SK-N-SH (cell line): Measurements from ENCODE around the gene MRPL57. TPM values are rescaled to one million over a fixed set of nuclear protein-coding genes. Genes with fewer than 3 reads are reported as not detected.

ENCODE experiments used
- CTCF ChIA-PET: fragments of 300-600, 350-600 bp; formaldehyde crosslinking; extraction: SDS; loops from one replicate; lab custom pipeline; 2021; lab: Yijun Ruan, JAX
- POLR2A ChIA-PET: fragments of 350-600 bp; sonication (Branson Sonifier 250); formaldehyde crosslinking; extraction: SDS; loops from one replicate; lab custom pipeline; 2020; ENCODE audit warnings: antibody characterized with exemption, inconsistent platforms; lab: Yijun Ruan, JAX
- DNase-seq: peaks from one replicate; pipeline ENCODE4 v3.0.0; 2012
- H2AFZ ChIP-seq: fragments of 200-600 bp; sonication (generic); 2 replicates; pipeline ENCODE4 v1.8.1; 2016; ENCODE audit warnings: antibody characterized with exemption, mild to moderate bottlenecking, low read depth
- H3F3A ChIP-seq: fragments of 200-600 bp; sonication (generic); replicated peaks from 2 replicates; pipeline ENCODE3; 2016; ENCODE audit warnings: antibody characterized with exemption, mild to moderate bottlenecking; ENCODE audit not compliant: insufficient read depth
- H3K27ac ChIP-seq, 2 experiments: fragments of 200-500 bp in 1 of 2; fragments of 200-600 bp in 1 of 2; sonication (Bioruptor generic) in 1 of 2; sonication (generic), shearing (Covaris generic) in 1 of 2; 2 replicates each; pipeline versions ENCODE4 v1.5.1 to v1.6.1; 2014 to 2016; ENCODE audit warnings: low read depth in 2 of 2, inconsistent platforms in 1 of 2, low read length in 1 of 2, mild to moderate bottlenecking in 1 of 2, mixed read lengths in 1 of 2
- H3K27me3 ChIP-seq: fragments of 200-600 bp; sonication (generic), shearing (Covaris generic); 2 replicates; pipeline ENCODE4 v1.6.1; 2016; ENCODE audit warnings: mixed run types; ENCODE audit not compliant: insufficient read depth
- H3K36me3 ChIP-seq, 2 experiments: fragments of 200-500 bp in 1 of 2; fragments of 200-600 bp in 1 of 2; sonication (Bioruptor generic) in 1 of 2; sonication (generic) in 1 of 2; replicated peaks in 1 of 2; 2 replicates each; pipeline versions ENCODE3 to v1.5.1; 2014 to 2016; ENCODE audit warnings: low read length in 1 of 2, mild to moderate bottlenecking in 1 of 2; ENCODE audit not compliant: insufficient read depth in 2 of 2, control insufficient read depth in 1 of 2
- H3K4me1 ChIP-seq, 2 experiments: fragments of 200-500 bp in 1 of 2; fragments of 200-600 bp in 1 of 2; sonication (Bioruptor generic) in 1 of 2; sonication (generic), shearing (Covaris generic) in 1 of 2; 2 replicates each; pipeline versions ENCODE4 v1.5.1 to v1.6.1; 2014 to 2016; ENCODE audit warnings: low read depth in 1 of 2, low read length in 1 of 2, mixed run types in 1 of 2; ENCODE audit not compliant: insufficient read depth in 2 of 2, control insufficient read depth in 1 of 2
- H3K4me2 ChIP-seq: fragments of 200-600 bp; sonication (generic), shearing (Covaris generic); 2 replicates; pipeline ENCODE4 v1.6.1; 2017; ENCODE audit warnings: mixed run types
- H3K4me3 ChIP-seq, 2 experiments: fragments of 200-500 bp in 1 of 2; fragments of 200-600 bp in 1 of 2; sonication (Bioruptor generic) in 1 of 2; sonication (generic), shearing (Covaris generic) in 1 of 2; 2 replicates each; pipeline versions ENCODE4 v1.5.1 to v1.8.1; 2014 to 2016; ENCODE audit warnings: low read depth in 2 of 2, inconsistent platforms in 1 of 2, low read length in 1 of 2, mild to moderate bottlenecking in 1 of 2, mixed read lengths in 1 of 2, moderate library complexity in 1 of 2
- H3K79me2 ChIP-seq: fragments of 200-600 bp; sonication (generic); 2 replicates; pipeline ENCODE4 v1.8.1; 2017; ENCODE audit warnings: mild to moderate bottlenecking; ENCODE audit not compliant: insufficient read depth
- H3K9ac ChIP-seq: fragments of 200-600 bp; sonication (generic); 2 replicates; pipeline ENCODE4 v1.6.1; 2017; ENCODE audit warnings: mixed run types
- H3K9me2 ChIP-seq: fragments of 200-600 bp; sonication (generic); 2 replicates; pipeline ENCODE4 v1.6.1; 2017; ENCODE audit warnings: mixed run types
- H3K9me3 ChIP-seq: fragments of 200-600 bp; sonication (generic); 2 replicates; pipeline ENCODE4 v1.6.1; 2017; ENCODE audit warnings: mixed run types, mild to moderate bottlenecking, moderate library complexity
- H4K20me1 ChIP-seq: fragments of 200-600 bp; sonication (generic); 2 replicates; pipeline ENCODE4 v1.6.1; 2017; ENCODE audit warnings: mild to moderate bottlenecking, mixed run types; ENCODE audit not compliant: insufficient read depth
- ELF1 ChIP-seq: IDR thresholded peaks from 2 replicates; pipeline ENCODE4 v1.4.0; 2012
- EZH2phosphoT487 ChIP-seq: fragments of 200-600 bp; sonication (generic); IDR thresholded peaks from 2 replicates; pipeline ENCODE4 v1.6.1; 2017; ENCODE audit warnings: low read depth, mixed run types, mild to moderate bottlenecking, antibody characterized with exemption, moderate library complexity, borderline replicate concordance
- FOXM1 ChIP-seq: IDR thresholded peaks from 2 replicates; pipeline ENCODE4 v1.4.0; 2012; ENCODE audit warnings: low read depth, mild to moderate bottlenecking
- GATA2 ChIP-seq: sonication (generic); formaldehyde crosslinking; IDR thresholded peaks from 2 replicates; pipeline ENCODE4 v1.5.0; 2020; ENCODE audit warnings: mild to moderate bottlenecking, missing genetic modification reagents
- JUND ChIP-seq: IDR thresholded peaks from 2 replicates; pipeline ENCODE4 v1.4.0; 2012
- MAX ChIP-seq: IDR thresholded peaks from 2 replicates; pipeline ENCODE4 v1.4.0; 2012; ENCODE audit warnings: low read depth
- NFIC ChIP-seq: IDR thresholded peaks from 2 replicates; pipeline ENCODE4 v1.4.0; 2012; ENCODE audit warnings: borderline replicate concordance
- POLR2AphosphoS5 ChIP-seq: IDR thresholded peaks from 2 replicates; pipeline ENCODE4 v1.6.1; 2012; ENCODE audit warnings: low read depth, low read length
- RAD21 ChIP-seq: IDR thresholded peaks from 2 replicates; pipeline ENCODE4 v1.6.1; 2012; ENCODE audit warnings: mild to moderate bottlenecking, low read length
- RFX5 ChIP-seq: IDR thresholded peaks from 2 replicates; pipeline ENCODE4 v1.6.1; 2012; ENCODE audit warnings: mild to moderate bottlenecking, improper control_type of control experiment, low read length
- SIN3A ChIP-seq: IDR thresholded peaks from 2 replicates; pipeline ENCODE4 v1.6.1; 2012; ENCODE audit warnings: low read depth, mild to moderate bottlenecking, low read length, moderate library complexity, borderline replicate concordance
- TAF1 ChIP-seq: IDR thresholded peaks from 2 replicates; pipeline ENCODE4 v1.6.1; 2012; ENCODE audit warnings: low read depth, mild to moderate bottlenecking, low read length, moderate library complexity, borderline replicate concordance
- TEAD4 ChIP-seq: IDR thresholded peaks from 2 replicates; pipeline ENCODE4 v1.4.0; 2012; ENCODE audit warnings: mild to moderate bottlenecking, borderline replicate concordance; ENCODE audit not compliant: insufficient read depth
- YY1 ChIP-seq: IDR thresholded peaks from 2 replicates; pipeline ENCODE4 v1.4.0; 2012; ENCODE audit warnings: low read depth, mild to moderate bottlenecking
- ZBTB33 ChIP-seq: IDR thresholded peaks from 2 replicates; pipeline ENCODE4 v1.4.0; 2012; ENCODE audit warnings: low read depth, borderline replicate concordance
- WGBS: methylation state at CpG from one replicate; pipeline ENCODE4 v1.1.6; 2017; ENCODE audit warnings: low lambda C conversion rate; 5-methylcytosine and 5-hydroxymethylcytosine counted together
- polyA plus RNA-seq, 3 experiments: library from polyadenylated mRNA; depleted of rRNA; stranded (reverse); fragments of >200 nt; gene quantifications; 2 replicates each; pipeline ENCODE4 v1.2.3, GENCODE V29; 2012
- TF ChIP-seq, protein P1 (sequence below): IDR thresholded peaks from 2 replicates; pipeline ENCODE4; 2012
- TF ChIP-seq, protein P2 (sequence below): fragments of 150-350 bp; IDR thresholded peaks from 2 replicates; pipeline ENCODE4 v1.6.1; 2016; ENCODE audit warnings: mild to moderate bottlenecking, low read depth, low read length
- TF ChIP-seq, protein P3 (sequence below): IDR thresholded peaks from 2 replicates; pipeline ENCODE4 v1.4.0; 2012; ENCODE audit warnings: low read depth, borderline replicate concordance

MRPL57 gene
- polyA plus RNA-seq, 1 of the 3 experiments (the other 2 are of a cell fraction): 19.9 TPM

GRCh38 chr13:21152251-21152899 lies 24.1 kb upstream of the MRPL57 start:
- Histone ChIP-seq H3K27me3 (no peaks in the 10 kb centered on the region), H2AFZ (no peak overlapping the region), H3K9me3 (no peaks in the 10 kb centered on the region), H3F3A (peaks cover 24% of the 10 kb centered on the region), H3K27ac (no peak overlapping the region), H3K4me1 (peaks cover 0 to 6% of the 10 kb centered on the region in 2 experiments; a peak in 1 of 4 replicates), H3K79me2 (no peaks in the 10 kb centered on the region), H3K9me2 (no peaks in the 10 kb centered on the region), H3K4me3 (no peak overlapping the region), H3K9ac (no peak overlapping the region), H4K20me1 (no peaks in the 10 kb centered on the region), H3K4me2 (no peak overlapping the region), H3K36me3 (peaks cover 19 to 30% of the 10 kb centered on the region in 2 experiments)
- ChIA-PET CTCF (no interaction called here), POLR2A (interaction anchor here (0.6 kb wide), 1 partner anchor 1556 kb away, joined by 5 read pairs; no protein-coding TSS in a partner anchor)
- 92% methylated on average over 8 of the region's 8 CpGs for WGBS
- no peak for DNase-seq
- TF ChIP-seq, protein P1, sequence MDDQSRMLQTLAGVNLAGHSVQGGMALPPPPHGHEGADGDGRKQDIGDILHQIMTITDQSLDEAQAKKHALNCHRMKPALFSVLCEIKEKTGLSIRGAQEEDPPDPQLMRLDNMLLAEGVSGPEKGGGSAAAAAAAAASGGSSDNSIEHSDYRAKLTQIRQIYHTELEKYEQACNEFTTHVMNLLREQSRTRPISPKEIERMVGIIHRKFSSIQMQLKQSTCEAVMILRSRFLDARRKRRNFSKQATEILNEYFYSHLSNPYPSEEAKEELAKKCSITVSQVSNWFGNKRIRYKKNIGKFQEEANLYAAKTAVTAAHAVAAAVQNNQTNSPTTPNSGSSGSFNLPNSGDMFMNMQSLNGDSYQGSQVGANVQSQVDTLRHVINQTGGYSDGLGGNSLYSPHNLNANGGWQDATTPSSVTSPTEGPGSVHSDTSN: no peak
- TF ChIP-seq EZH2phosphoT487 (no peak), TEAD4 (no peak), ZBTB33 (no peak), NFIC (no peak), GATA2 (CRISPR knock-in tag) (no peak), RFX5 (no peak), FOXM1 (no peak), YY1 (no peak), ELF1 (no peak), SIN3A (no peak), MAX (no peak), TAF1 (no peak), RAD21 (no peak), JUND (no peak), POLR2AphosphoS5 (no peak)
- TF ChIP-seq, protein P2, sequence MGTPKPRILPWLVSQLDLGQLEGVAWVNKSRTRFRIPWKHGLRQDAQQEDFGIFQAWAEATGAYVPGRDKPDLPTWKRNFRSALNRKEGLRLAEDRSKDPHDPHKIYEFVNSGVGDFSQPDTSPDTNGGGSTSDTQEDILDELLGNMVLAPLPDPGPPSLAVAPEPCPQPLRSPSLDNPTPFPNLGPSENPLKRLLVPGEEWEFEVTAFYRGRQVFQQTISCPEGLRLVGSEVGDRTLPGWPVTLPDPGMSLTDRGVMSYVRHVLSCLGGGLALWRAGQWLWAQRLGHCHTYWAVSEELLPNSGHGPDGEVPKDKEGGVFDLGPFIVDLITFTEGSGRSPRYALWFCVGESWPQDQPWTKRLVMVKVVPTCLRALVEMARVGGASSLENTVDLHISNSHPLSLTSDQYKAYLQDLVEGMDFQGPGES: no peak
- TF ChIP-seq, protein P3, sequence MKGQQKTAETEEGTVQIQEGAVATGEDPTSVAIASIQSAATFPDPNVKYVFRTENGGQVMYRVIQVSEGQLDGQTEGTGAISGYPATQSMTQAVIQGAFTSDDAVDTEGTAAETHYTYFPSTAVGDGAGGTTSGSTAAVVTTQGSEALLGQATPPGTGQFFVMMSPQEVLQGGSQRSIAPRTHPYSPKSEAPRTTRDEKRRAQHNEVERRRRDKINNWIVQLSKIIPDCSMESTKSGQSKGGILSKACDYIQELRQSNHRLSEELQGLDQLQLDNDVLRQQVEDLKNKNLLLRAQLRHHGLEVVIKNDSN: no peak
